IMR-90 (cell line): Measurements from ENCODE around the gene GPC5. TPM values are rescaled to one million over a fixed set of nuclear protein-coding genes. Genes with fewer than 3 reads are reported as not detected.

Experiments used
- ATAC-seq: fragments of 200-7000 bp; cut with Tn5 transposase; 2 replicates; pipeline ENCODE4 v1.9.1; 2020; ENCODE audit warnings: low read depth, mild to moderate bottlenecking, moderate library complexity
- BruUV-seq: library from RNA; stranded (reverse); fragments of 400-500 nt; replicated peaks from 2 replicates; lab custom pipeline; 2021; lab: Mats Ljungman, UMichigan
- CTCF ChIA-PET: fragments of 300-600 bp; formaldehyde crosslinking; extraction: SDS; loops from one replicate; lab custom pipeline; 2021; ENCODE audit warnings: antibody characterized with exemption; lab: Yijun Ruan, JAX
- POLR2A ChIA-PET: fragments of 300-600 bp; sonication (Branson Sonifier 250); formaldehyde crosslinking; loops from one replicate; lab custom pipeline; 2022; ENCODE audit warnings: antibody characterized with exemption; ENCODE audit not compliant: unreplicated experiment; lab: Charles Lee
- DNase-seq: peaks from one replicate; pipeline ENCODE4 v3.0.0; 2013
- H2AFZ ChIP-seq: replicated peaks from 2 replicates; pipeline ENCODE3; 2013; ENCODE audit warnings: low read length, mild to moderate bottlenecking; ENCODE audit not compliant: poor library complexity
- H2AK5ac ChIP-seq: 2 replicates; pipeline ENCODE4 v1.6.1; 2013; ENCODE audit warnings: low read depth, low read length, inconsistent platforms
- H2AK9ac ChIP-seq: replicated peaks from 2 replicates; pipeline ENCODE3; 2013; ENCODE audit warnings: mild to moderate bottlenecking, low read depth, low read length, moderate library complexity; ENCODE audit not compliant: poor library complexity
- H2BK120ac ChIP-seq: 2 replicates; pipeline ENCODE4 v1.6.1; 2013; ENCODE audit warnings: low read depth, low read length, inconsistent platforms
- H2BK15ac ChIP-seq: 3 replicates; pipeline ENCODE4 v1.6.1; 2013; ENCODE audit warnings: low read depth, low read length, inconsistent platforms
- H2BK20ac ChIP-seq: 2 replicates; pipeline ENCODE4 v1.6.1; 2013; ENCODE audit warnings: low read depth, mild to moderate bottlenecking, inconsistent platforms, low read length, moderate library complexity
- H2BK5ac ChIP-seq: 2 replicates; pipeline ENCODE4 v1.6.1; 2013; ENCODE audit warnings: mild to moderate bottlenecking, low read depth, low read length, inconsistent platforms; ENCODE audit not compliant: poor library complexity, severe bottlenecking
- H3K14ac ChIP-seq: replicated peaks from 2 replicates; pipeline ENCODE4 v1.6.1; 2013; ENCODE audit warnings: low read depth, low read length, inconsistent platforms
- H3K18ac ChIP-seq: 2 replicates; pipeline ENCODE4 v1.6.1; 2013; ENCODE audit warnings: low read depth, low read length, control low read depth
- H3K23ac ChIP-seq: 2 replicates; pipeline ENCODE4 v1.6.1; 2013; ENCODE audit warnings: low read depth, low read length, inconsistent platforms
- H3K27ac ChIP-seq: 2 replicates; pipeline ENCODE4 v1.5.1; 2013; ENCODE audit warnings: mild to moderate bottlenecking, control low read depth, low read length; ENCODE audit not compliant: insufficient read depth
- H3K27me3 ChIP-seq: 2 replicates; pipeline ENCODE4 v1.6.1; 2013; ENCODE audit warnings: low read length; ENCODE audit not compliant: control insufficient read depth, insufficient read depth
- H3K36me3 ChIP-seq: 2 replicates; pipeline ENCODE4 v1.6.1; 2013; ENCODE audit warnings: low read length, mixed read lengths; ENCODE audit not compliant: control insufficient read depth, insufficient read depth
- H3K4ac ChIP-seq: 2 replicates; pipeline ENCODE4 v1.6.1; 2013; ENCODE audit warnings: low read depth, low read length, inconsistent platforms
- H3K4me1 ChIP-seq: 2 replicates; pipeline ENCODE4 v1.6.1; 2013; ENCODE audit warnings: low read length, mixed read lengths; ENCODE audit not compliant: control insufficient read depth, insufficient read depth
- H3K4me2 ChIP-seq: 2 replicates; pipeline ENCODE4 v1.6.1; 2013; ENCODE audit warnings: low read depth, mild to moderate bottlenecking, control low read depth, low read length, moderate library complexity
- H3K4me3 ChIP-seq: 2 replicates; pipeline ENCODE4 v1.5.1; 2013; ENCODE audit warnings: low read depth, mild to moderate bottlenecking, control low read depth, low read length, moderate library complexity; ENCODE audit not compliant: insufficient read depth
- H3K56ac ChIP-seq: 2 replicates; pipeline ENCODE4 v1.6.1; 2013; ENCODE audit warnings: low read length, inconsistent platforms; ENCODE audit not compliant: insufficient read depth; ENCODE audit errors: extremely low read depth
- H3K79me1 ChIP-seq, 2 experiments: 2 replicates each; pipeline ENCODE4 v1.6.1; 2013; ENCODE audit warnings: low read length in 2 of 2, inconsistent platforms in 1 of 2, low read depth in 1 of 2
- H3K9ac ChIP-seq: 2 replicates; pipeline ENCODE4 v1.6.1; 2013; ENCODE audit warnings: low read depth, low read length, control low read depth
- H3K9me1 ChIP-seq: 2 replicates; pipeline ENCODE4 v1.6.1; 2013; ENCODE audit warnings: low read length, inconsistent platforms; ENCODE audit not compliant: insufficient read depth
- H3K9me3 ChIP-seq: 2 replicates; pipeline ENCODE4 v1.6.1; 2013; ENCODE audit warnings: low read length; ENCODE audit not compliant: control insufficient read depth, insufficient read depth
- H4K20me1 ChIP-seq: 2 replicates; pipeline ENCODE4 v1.6.1; 2013; ENCODE audit warnings: low read length, inconsistent platforms; ENCODE audit not compliant: insufficient read depth
- H4K5ac ChIP-seq: 2 replicates; pipeline ENCODE4 v1.6.1; 2013; ENCODE audit warnings: mild to moderate bottlenecking, low read depth, low read length, control low read depth
- H4K8ac ChIP-seq, 2 experiments: 2 replicates each; pipeline ENCODE4 v1.6.1; 2013; ENCODE audit warnings: low read depth in 2 of 2, low read length in 2 of 2, control low read depth in 1 of 2, inconsistent platforms in 1 of 2
- H4K91ac ChIP-seq: 2 replicates; pipeline ENCODE4 v1.6.1; 2013; ENCODE audit warnings: low read depth, low read length, inconsistent platforms; ENCODE audit not compliant: insufficient read depth
- BHLHE40 ChIP-seq: fragments of 150-350 bp; IDR thresholded peaks from 2 replicates; pipeline ENCODE4 v1.6.1; 2016; ENCODE audit warnings: mild to moderate bottlenecking, low read depth, low read length
- CEBPB ChIP-seq: IDR thresholded peaks from 2 replicates; pipeline ENCODE4 v1.6.1; 2012; ENCODE audit warnings: low read depth, low read length, improper control_type of control experiment
- CHD1 ChIP-seq: IDR thresholded peaks from 2 replicates; pipeline ENCODE4 v1.6.1; 2012; ENCODE audit warnings: low read depth, low read length, improper control_type of control experiment
- CTCF ChIP-seq: conservative IDR thresholded peaks from 2 replicates; pipeline ENCODE4 v1.5.1; 2012; ENCODE audit warnings: mild to moderate bottlenecking, low read depth, low read length, improper control_type of control experiment
- ELK1 ChIP-seq: fragments of 150-350 bp; IDR thresholded peaks from 2 replicates; pipeline ENCODE4 v1.6.1; 2016; ENCODE audit warnings: low read depth, mild to moderate bottlenecking, low read length, moderate library complexity, borderline replicate concordance
- FOS ChIP-seq: fragments of 150-350 bp; IDR thresholded peaks from 2 replicates; pipeline ENCODE4 v1.6.1; 2016; ENCODE audit warnings: low read depth, low read length
- MAFK ChIP-seq: IDR thresholded peaks from 2 replicates; pipeline ENCODE4 v1.6.1; 2012; ENCODE audit warnings: low read depth, low read length, improper control_type of control experiment
- MXI1 ChIP-seq: IDR thresholded peaks from 2 replicates; pipeline ENCODE4 v1.6.1; 2012; ENCODE audit warnings: low read depth, mild to moderate bottlenecking, low read length, moderate library complexity, borderline replicate concordance
- NFE2L2 ChIP-seq: fragments of 150-350 bp; IDR thresholded peaks from 2 replicates; pipeline ENCODE4 v1.6.1; 2016; ENCODE audit warnings: low read depth, mild to moderate bottlenecking, low read length
- POLR2A ChIP-seq: IDR thresholded peaks from 2 replicates; pipeline ENCODE4 v1.6.1; 2012; ENCODE audit warnings: mild to moderate bottlenecking, low read depth, low read length
- RAD21 ChIP-seq: IDR thresholded peaks from 2 replicates; pipeline ENCODE4 v1.6.1; 2012; ENCODE audit warnings: low read length, improper control_type of control experiment
- RCOR1 ChIP-seq: IDR thresholded peaks from 2 replicates; pipeline ENCODE4 v1.6.1; 2012; ENCODE audit warnings: mild to moderate bottlenecking, low read length, improper control_type of control experiment; ENCODE audit not compliant: insufficient replicate concordance
- SMC3 ChIP-seq: fragments of 150-350 bp; IDR thresholded peaks from 2 replicates; pipeline ENCODE4 v1.6.1; 2016; ENCODE audit warnings: low read depth, mild to moderate bottlenecking, antibody characterized with exemption, low read length, moderate library complexity
- USF2 ChIP-seq: fragments of 150-350 bp; IDR thresholded peaks from 2 replicates; pipeline ENCODE4 v1.6.1; 2017; ENCODE audit warnings: mild to moderate bottlenecking, antibody characterized with exemption, low read length, low read depth
- whole genome bisulfite sequencing, 2 experiments: methylation state at CpG; one replicate each; pipeline versions ENCODE4 v1.1.5 to v1.1.7; 2013; ENCODE audit warnings: missing lambda C conversion rate in 2 of 2; ENCODE audit not compliant: insufficient read length in 1 of 2; ENCODE audit errors: extremely low coverage in 2 of 2; 5-methylcytosine and 5-hydroxymethylcytosine counted together
- dilution Hi-C: fragments of 300-500 bp; cut with HindIII; formaldehyde crosslinking; loops from one replicate; pipeline ENCODE4 v1.14.3; 2018; ENCODE audit warnings: low sequenced_read_pairs; ENCODE audit not compliant: unreplicated experiment
- in situ Hi-C: fragments of 300-500 bp; cut with MboI; formaldehyde crosslinking; loops from 3 replicates; pipeline ENCODE4 v1.14.3; 2019; ENCODE audit warnings: low sequenced_read_pairs, inconsistent platforms, mixed read lengths
- intact Hi-C: fragments of 100-400 bp; cut with micrococcal nuclease; formaldehyde crosslinking; loops from 2 replicates; pipeline ENCODE4 v1.10.0; 2022
- polyA plus RNA-seq, 3 experiments: library from polyadenylated mRNA; depleted of rRNA; stranded (reverse); fragments of >200 nt; gene quantifications; 2 replicates each; pipeline ENCODE4 v1.2.3, GENCODE V29; 2012; ENCODE audit warnings: low replicate concordance in 1 of 3
- total RNA-seq: library from RNA; depleted of rRNA; stranded (reverse); fragments of >200 nt; gene quantifications from 2 replicates; pipeline ENCODE4 v1.2.3, GENCODE V29; 2012

The GPC5 gene
- total and polyA plus RNA-seq, 2 of the 4 experiments (the other 2 are of a cell fraction), result 0.94 to 1.8 TPM

- Histone ChIP-seq H2BK120ac (no peak overlapping the region), H3K4ac (no peak overlapping the region), H3K9me1 (no peaks in the 10 kb centered on the region), H3K27me3 (no peaks in the 10 kb centered on the region), H2AFZ (no peak overlapping the region), H4K91ac (no peak overlapping the region), H3K9ac (no peak overlapping the region), H2BK15ac (no peak overlapping the region), H2AK5ac (no peak overlapping the region), H3K4me3 (no peak overlapping the region), H3K27ac (no peak overlapping the region), H4K8ac (no peak overlapping the region), H3K18ac (no peak overlapping the region), H3K4me2 (no peak overlapping the region), H3K4me1 (no peaks in the 10 kb centered on the region), H2BK20ac (no peak overlapping the region), H2AK9ac (no peak overlapping the region), H4K5ac (no peak overlapping the region), H4K20me1 (no peaks in the 10 kb centered on the region), H3K9me3 (no peaks in the 10 kb centered on the region), H3K36me3 (no peaks in the 10 kb centered on the region), H2BK5ac (no peak overlapping the region), H3K23ac (no peak overlapping the region), H3K56ac (no peak overlapping the region), H3K79me1 (no peaks in the 10 kb centered on the region), H3K14ac (no peak overlapping the region)
- BruUV-seq, result no TSS peak
- in situ Hi-C loops (no loop called here), intact Hi-C loops (no loop called here), dilution Hi-C loops (no loop called here)
- WGBS, 2 experiments, result no CpG with 5 or more reads among the region's 4 CpGs
- ChIA-PET CTCF (no interaction called here), POLR2A (no interaction called here)
- TF ChIP-seq USF2, result no peak
- no peak for TF ChIP-seq POLR2A
- no peak for TF ChIP-seq RCOR1
- TF ChIP-seq SMC3, result no peak
- no peak for TF ChIP-seq CTCF
- TF ChIP-seq MAFK, result no peak
- no peak for TF ChIP-seq CEBPB
- no peak for TF ChIP-seq MXI1
- no peak for TF ChIP-seq CHD1
- TF ChIP-seq ELK1, result no peak
- TF ChIP-seq FOS, result no peak
- no peak for TF ChIP-seq NFE2L2
- no peak for TF ChIP-seq BHLHE40
- no peak for TF ChIP-seq RAD21
- DNase-seq, result no peak
- no peak for ATAC-seq
Measured at GRCh38 chr13:92677571-92677970, 1279.2 kb downstream of the GPC5 start.
